SK-N-SH (cell line): ENCODE data around the gene ZMAT5. TPM values are rescaled to one million over a fixed set of nuclear protein-coding genes. Genes with fewer than 3 reads are reported as not detected.

Experiments used
- CTCF ChIA-PET: fragments of 300-600, 350-600 bp; formaldehyde crosslinking; extraction: SDS; loops from one replicate; lab custom pipeline; 2021; lab: Yijun Ruan, JAX
- POLR2A ChIA-PET: fragments of 350-600 bp; sonication (Branson Sonifier 250); formaldehyde crosslinking; extraction: SDS; loops from one replicate; lab custom pipeline; 2020; ENCODE audit warnings: antibody characterized with exemption, inconsistent platforms; lab: Yijun Ruan, JAX
- DNase-seq: peaks from one replicate; pipeline ENCODE4 v3.0.0; 2012
- H2AFZ ChIP-seq: fragments of 200-600 bp; sonication (generic); 2 replicates; pipeline ENCODE4 v1.8.1; 2016; ENCODE audit warnings: antibody characterized with exemption, mild to moderate bottlenecking, low read depth
- H3F3A ChIP-seq: fragments of 200-600 bp; sonication (generic); replicated peaks from 2 replicates; pipeline ENCODE3; 2016; ENCODE audit warnings: antibody characterized with exemption, mild to moderate bottlenecking; ENCODE audit not compliant: insufficient read depth
- H3K27ac ChIP-seq, 2 experiments: fragments of 200-500 bp in 1 of 2; fragments of 200-600 bp in 1 of 2; sonication (Bioruptor generic) in 1 of 2; sonication (generic), shearing (Covaris generic) in 1 of 2; 2 replicates each; pipeline versions ENCODE4 v1.5.1 to v1.6.1; 2014 to 2016; ENCODE audit warnings: low read depth in 2 of 2, inconsistent platforms in 1 of 2, low read length in 1 of 2, mild to moderate bottlenecking in 1 of 2, mixed read lengths in 1 of 2
- H3K27me3 ChIP-seq: fragments of 200-600 bp; sonication (generic), shearing (Covaris generic); 2 replicates; pipeline ENCODE4 v1.6.1; 2016; ENCODE audit warnings: mixed run types; ENCODE audit not compliant: insufficient read depth
- H3K36me3 ChIP-seq, 2 experiments: fragments of 200-500 bp in 1 of 2; fragments of 200-600 bp in 1 of 2; sonication (Bioruptor generic) in 1 of 2; sonication (generic) in 1 of 2; replicated peaks in 1 of 2; 2 replicates each; pipeline versions ENCODE3 to v1.5.1; 2014 to 2016; ENCODE audit warnings: low read length in 1 of 2, mild to moderate bottlenecking in 1 of 2; ENCODE audit not compliant: insufficient read depth in 2 of 2, control insufficient read depth in 1 of 2
- H3K4me1 ChIP-seq, 2 experiments: fragments of 200-500 bp in 1 of 2; fragments of 200-600 bp in 1 of 2; sonication (Bioruptor generic) in 1 of 2; sonication (generic), shearing (Covaris generic) in 1 of 2; 2 replicates each; pipeline versions ENCODE4 v1.5.1 to v1.6.1; 2014 to 2016; ENCODE audit warnings: low read depth in 1 of 2, low read length in 1 of 2, mixed run types in 1 of 2; ENCODE audit not compliant: insufficient read depth in 2 of 2, control insufficient read depth in 1 of 2
- H3K4me2 ChIP-seq: fragments of 200-600 bp; sonication (generic), shearing (Covaris generic); 2 replicates; pipeline ENCODE4 v1.6.1; 2017; ENCODE audit warnings: mixed run types
- H3K4me3 ChIP-seq, 2 experiments: fragments of 200-500 bp in 1 of 2; fragments of 200-600 bp in 1 of 2; sonication (Bioruptor generic) in 1 of 2; sonication (generic), shearing (Covaris generic) in 1 of 2; 2 replicates each; pipeline versions ENCODE4 v1.5.1 to v1.8.1; 2014 to 2016; ENCODE audit warnings: low read depth in 2 of 2, inconsistent platforms in 1 of 2, low read length in 1 of 2, mild to moderate bottlenecking in 1 of 2, mixed read lengths in 1 of 2, moderate library complexity in 1 of 2
- H3K79me2 ChIP-seq: fragments of 200-600 bp; sonication (generic); 2 replicates; pipeline ENCODE4 v1.8.1; 2017; ENCODE audit warnings: mild to moderate bottlenecking; ENCODE audit not compliant: insufficient read depth
- H3K9ac ChIP-seq: fragments of 200-600 bp; sonication (generic); 2 replicates; pipeline ENCODE4 v1.6.1; 2017; ENCODE audit warnings: mixed run types
- H3K9me2 ChIP-seq: fragments of 200-600 bp; sonication (generic); 2 replicates; pipeline ENCODE4 v1.6.1; 2017; ENCODE audit warnings: mixed run types
- H3K9me3 ChIP-seq: fragments of 200-600 bp; sonication (generic); 2 replicates; pipeline ENCODE4 v1.6.1; 2017; ENCODE audit warnings: mixed run types, mild to moderate bottlenecking, moderate library complexity
- H4K20me1 ChIP-seq: fragments of 200-600 bp; sonication (generic); 2 replicates; pipeline ENCODE4 v1.6.1; 2017; ENCODE audit warnings: mild to moderate bottlenecking, mixed run types; ENCODE audit not compliant: insufficient read depth
- FOSL2 ChIP-seq: IDR thresholded peaks from 2 replicates; pipeline ENCODE4 v1.4.0; 2012; ENCODE audit warnings: low read depth, mild to moderate bottlenecking, moderate library complexity, borderline replicate concordance
- MAX ChIP-seq: IDR thresholded peaks from 2 replicates; pipeline ENCODE4 v1.4.0; 2012; ENCODE audit warnings: low read depth
- MEF2A ChIP-seq: IDR thresholded peaks from 2 replicates; pipeline ENCODE4 v1.4.0; 2012; ENCODE audit warnings: low read depth, borderline replicate concordance
- MXI1 ChIP-seq: IDR thresholded peaks from 2 replicates; pipeline ENCODE4 v1.6.1; 2012; ENCODE audit warnings: mild to moderate bottlenecking, low read depth, low read length, improper control_type of control experiment
- NFIC ChIP-seq: IDR thresholded peaks from 2 replicates; pipeline ENCODE4 v1.4.0; 2012; ENCODE audit warnings: borderline replicate concordance
- NRF1 ChIP-seq: IDR thresholded peaks from 2 replicates; pipeline ENCODE4 v1.6.1; 2012; ENCODE audit warnings: low read depth, mild to moderate bottlenecking, low read length
- PBX3 ChIP-seq: IDR thresholded peaks from 2 replicates; pipeline ENCODE4; 2012
- POLR2AphosphoS5 ChIP-seq: IDR thresholded peaks from 2 replicates; pipeline ENCODE4 v1.6.1; 2012; ENCODE audit warnings: low read depth, low read length
- RAD21 ChIP-seq: IDR thresholded peaks from 2 replicates; pipeline ENCODE4 v1.6.1; 2012; ENCODE audit warnings: mild to moderate bottlenecking, low read length
- REST ChIP-seq: IDR thresholded peaks from 2 replicates; pipeline ENCODE4 v1.6.1; 2012; ENCODE audit warnings: mild to moderate bottlenecking, low read depth, low read length, moderate library complexity
- RFX5 ChIP-seq: IDR thresholded peaks from 2 replicates; pipeline ENCODE4 v1.6.1; 2012; ENCODE audit warnings: mild to moderate bottlenecking, improper control_type of control experiment, low read length
- SMC3 ChIP-seq: IDR thresholded peaks from 2 replicates; pipeline ENCODE4 v1.6.1; 2012; ENCODE audit warnings: low read depth, low read length, improper control_type of control experiment
- TCF12 ChIP-seq: IDR thresholded peaks from 2 replicates; pipeline ENCODE4 v1.4.0; 2012
- TEAD4 ChIP-seq: IDR thresholded peaks from 2 replicates; pipeline ENCODE4 v1.4.0; 2012; ENCODE audit warnings: mild to moderate bottlenecking, borderline replicate concordance; ENCODE audit not compliant: insufficient read depth
- USF1 ChIP-seq: IDR thresholded peaks from 2 replicates; pipeline ENCODE4 v1.4.0; 2012; ENCODE audit warnings: low read depth, borderline replicate concordance
- USF2 ChIP-seq: fragments of 150-350 bp; IDR thresholded peaks from 2 replicates; pipeline ENCODE4 v1.6.1; 2017; ENCODE audit warnings: antibody characterized with exemption, low read length, low read depth, borderline replicate concordance
- YY1 ChIP-seq: IDR thresholded peaks from 2 replicates; pipeline ENCODE4 v1.4.0; 2012; ENCODE audit warnings: low read depth, mild to moderate bottlenecking
- ZBTB33 ChIP-seq: IDR thresholded peaks from 2 replicates; pipeline ENCODE4 v1.4.0; 2012; ENCODE audit warnings: low read depth, borderline replicate concordance
- WGBS: methylation state at CpG from one replicate; pipeline ENCODE4 v1.1.6; 2017; ENCODE audit warnings: low lambda C conversion rate; 5-methylcytosine and 5-hydroxymethylcytosine counted together
- polyA plus RNA-seq, 3 experiments: library from polyadenylated mRNA; depleted of rRNA; stranded (reverse); fragments of >200 nt; gene quantifications; 2 replicates each; pipeline ENCODE4 v1.2.3, GENCODE V29; 2012

Gene ZMAT5
- polyA plus RNA-seq, 1 of the 3 experiments (the other 2 are of a cell fraction): 35.0 TPM

GRCh38 chr22:29742326-29742725 lies 24.5 kb downstream of the ZMAT5 start (continued):
- no peak for TF ChIP-seq ZBTB33
- no peak for TF ChIP-seq FOSL2

GRCh38 chr22:29741926-29742325 lies 24.9 kb downstream of the ZMAT5 start:
- Histone ChIP-seq H3K9me3 (no peaks in the 10 kb centered on the region), H4K20me1 (no peaks in the 10 kb centered on the region), H3K4me3 (no peak overlapping the region), H3F3A (no peaks in the 10 kb centered on the region), H3K36me3 (peaks cover 0 to 12% of the 10 kb centered on the region in 2 experiments), H3K27ac (no peak overlapping the region), H3K4me2 (no peak overlapping the region), H3K9me2 (no peaks in the 10 kb centered on the region), H3K9ac (no peak overlapping the region), H3K27me3 (no peaks in the 10 kb centered on the region), H3K4me1 (no peaks in the 10 kb centered on the region; a peak in 1 of 4 replicates), H3K79me2 (no peaks in the 10 kb centered on the region), H2AFZ (no peak overlapping the region)
- CTCF ChIA-PET: interaction anchor here (1.2 to 1.7 kb wide), 4 partner anchors 9 to 25 kb away, joined by 3 to 4 read pairs (median 3); partner anchors contain the start of genes UQCR10 and ZMAT5
- POLR2A ChIA-PET: no interaction called here
- no peak for DNase-seq
- 94% methylated on average over 2 of the region's 2 CpGs for WGBS
- TF ChIP-seq NFIC (no peak), USF1 (no peak), MAX (no peak), TEAD4 (no peak), POLR2AphosphoS5 (no peak), NRF1 (no peak), YY1 (no peak), TCF12 (no peak), RAD21 (no peak), RFX5 (no peak)
- TF ChIP-seq, all 33 proteins: peak for 0

- CTCF ChIA-PET: interaction anchor here (1.7 kb wide), 1 partner anchor 10 kb away, joined by 3 read pairs; no protein-coding TSS in a partner anchor
- TF ChIP-seq USF2 (no peak), PBX3 (no peak), MEF2A (no peak), SMC3 (no peak), TCF12 (no peak), REST (no peak), NRF1 (no peak), MXI1 (no peak)
These were observed 26.6 kb downstream of the ZMAT5 start for GRCh38 chr22:29740216-29740615.

More at GRCh38 chr22:29740216-29740615, 26.6 kb downstream of the ZMAT5 start:
- no peaks in the 10 kb centered on the region for H4K20me1 ChIP-seq
- no peak overlapping the region for H2AFZ ChIP-seq
- no peaks in the 10 kb centered on the region for H3K9me3 ChIP-seq
- no peaks in the 10 kb centered on the region for H3K27me3 ChIP-seq
- no peaks in the 10 kb centered on the region for H3K79me2 ChIP-seq
- peaks cover 0 to 8% of the 10 kb centered on the region in 2 experiments for H3K36me3 ChIP-seq
- DNase-seq: no peak
- peaks cover 0 to 6% of the 10 kb centered on the region in 2 experiments; a peak in 2 of 4 replicates for H3K4me1 ChIP-seq
- no peaks in the 10 kb centered on the region for H3F3A ChIP-seq
- WGBS: 100% methylated on average over 2 of the region's 5 CpGs
- H3K4me2 ChIP-seq: no peak overlapping the region
- no peak overlapping the region for H3K27ac ChIP-seq
- POLR2A ChIA-PET: no interaction called here
- H3K9ac ChIP-seq: no peak overlapping the region
- no peaks in the 10 kb centered on the region for H3K9me2 ChIP-seq
- H3K4me3 ChIP-seq: no peak overlapping the region
